CD1c-positive myeloid dendritic cell (primary cell): ENCODE measurements around the gene LZTR1.
"Not testable (repeated sequence)": the region's sequence is repeated elsewhere in the genome, so short reads cannot be mapped to it uniquely, and the experiment has no call there.

Source experiments
- DNase-seq: peaks from one replicate; pipeline ENCODE4 v3.0.0-alpha.2; 2016; ENCODE audit errors: extremely low spot score

The LZTR1 gene

GRCh38 chr22:20996598-20997535 lies 14.8 kb downstream of the LZTR1 start:
- no peak for DNase-seq

GRCh38 chr22:20997536-20998257 lies 15.6 kb downstream of the LZTR1 start:
- DNase-seq, result no peak

- DNase-seq, result no peak
These were observed 16.6 kb downstream of the LZTR1 start for GRCh38 chr22:20998411-20999336.

GRCh38 chr22:20999350-21000206 lies 17.5 kb downstream of the LZTR1 start:
- DNase-seq, result no peak

GRCh38 chr22:21000207-21000986 lies 18.3 kb downstream of the LZTR1 start:
- no peak for DNase-seq

GRCh38 chr22:21000987-21001600 lies 19.0 kb downstream of the LZTR1 start:
- DNase-seq, result no peak

- DNase-seq, result peak; percentile 99
These were observed 19.7 kb downstream of the LZTR1 start, which contains the start of gene THAP7 for GRCh38 chr22:21001601-21002325. THAP7 (minus strand) TSS chr22:21002118; CDS start chr22:21001911, 207 bp downstream.

GRCh38 chr22:21003782-21004181 lies 21.7 kb downstream of the LZTR1 start:
- DNase-seq, result no peak

- not testable (repeated sequence) for DNase-seq
These were observed 27.1 kb downstream of the LZTR1 start for GRCh38 chr22:21009208-21009607.

GRCh38 chr22:21009638-21010425 lies 27.7 kb downstream of the LZTR1 start:
- DNase-seq, result peak; percentile 15

GRCh38 chr22:21010426-21011113 lies 28.5 kb downstream of the LZTR1 start:
- no peak for DNase-seq

GRCh38 chr22:21012446-21013407 lies 30.6 kb downstream of the LZTR1 start:
- no peak for DNase-seq

GRCh38 chr22:21013657-21014201 lies 31.6 kb downstream of the LZTR1 start:
- DNase-seq, result no peak

- peak; percentile 95 for DNase-seq
These were observed 32.2 kb downstream of the LZTR1 start for GRCh38 chr22:21014202-21014725.

- peak; percentile 66 for DNase-seq
These were observed 32.8 kb downstream of the LZTR1 start, which contains the start of gene P2RX6 for GRCh38 chr22:21014726-21015465. P2RX6 (plus strand) TSS chr22:21015165; CDS start chr22:21015175, 10 bp downstream.
